Activated CD8-positive, alpha-beta memory T cell treated with anti-CD3 and anti-CD28 coated beads, Interleukin-2, amount 50 U/mL, for 48 hours (primary cell): ENCODE measurements around the gene C5AR2.
A peak's percentile ranks its signal among the peaks of the same experiment; 100 is the strongest.
"Not testable (repeated sequence)": the region's sequence is repeated elsewhere in the genome, so short reads cannot be mapped to it uniquely, and the experiment has no call there.

Source experiments
- DNase-seq: peaks from one replicate; pipeline ENCODE4 v3.0.0-alpha.2; 2020

Gene C5AR2

DNA sequence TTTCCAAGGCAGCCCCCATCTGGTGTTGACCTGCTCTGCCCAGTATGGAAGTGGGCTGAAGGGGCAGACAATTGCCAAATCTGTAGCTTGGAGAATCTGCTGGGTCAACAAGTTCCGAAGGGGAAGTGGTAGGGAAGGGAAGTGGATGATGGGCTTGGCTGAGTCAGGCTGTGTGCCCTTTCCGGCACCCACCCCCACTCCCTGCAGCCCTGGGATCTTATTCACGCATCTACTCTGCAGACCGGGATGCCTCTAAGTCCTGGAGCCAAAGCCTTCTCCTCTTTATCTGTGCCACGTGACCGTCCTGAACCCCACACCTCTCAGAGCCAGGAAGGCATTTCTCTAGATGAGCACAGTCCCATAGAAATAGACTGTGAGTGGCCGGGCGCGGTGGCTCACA is 7.5 kb upstream of the C5AR2 start:
- no peak for DNase-seq

DNA sequence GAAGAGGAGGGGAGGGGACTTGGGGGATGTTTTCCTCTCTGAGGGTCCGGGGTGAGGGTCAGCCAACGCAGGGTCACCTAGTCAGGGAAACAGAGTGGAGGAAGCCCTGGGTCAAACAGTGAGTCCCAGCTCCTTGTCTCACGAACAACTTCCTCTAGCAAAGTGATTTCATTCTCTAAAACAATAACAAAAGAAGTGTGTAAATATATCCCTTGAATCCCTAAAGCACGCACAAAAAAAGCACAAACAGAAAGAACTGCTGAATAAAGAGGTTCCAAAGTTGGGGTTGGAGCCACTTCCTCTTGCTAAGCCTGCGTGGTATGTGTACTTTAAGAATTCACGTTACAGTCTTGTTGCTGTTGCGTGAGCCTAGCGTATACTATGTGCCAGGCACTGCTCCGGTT is 1.5 kb upstream of the C5AR2 start:
- no peak for DNase-seq

DNA sequence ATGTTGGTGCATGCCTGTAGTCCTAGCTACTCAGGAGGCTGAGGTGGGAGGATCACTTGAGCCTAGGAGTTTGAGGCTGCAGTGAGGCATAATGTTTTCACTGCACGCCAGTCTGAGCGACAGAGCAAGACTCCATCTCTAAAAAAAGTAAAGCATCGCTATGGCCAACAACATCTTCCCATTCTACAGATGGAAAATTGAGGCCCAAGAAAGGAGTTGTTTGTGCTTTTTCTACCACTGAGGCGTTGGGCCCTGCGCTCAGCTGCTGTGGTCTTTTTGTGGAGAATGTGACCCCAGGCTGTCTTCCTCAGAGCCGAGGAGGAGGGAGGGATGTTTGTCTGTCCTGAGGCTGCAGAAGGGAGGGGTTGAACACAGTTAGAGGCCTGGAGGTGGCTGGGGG is 485 bp upstream of the C5AR2 start:
- DNase-seq, result no peak

DNA sequence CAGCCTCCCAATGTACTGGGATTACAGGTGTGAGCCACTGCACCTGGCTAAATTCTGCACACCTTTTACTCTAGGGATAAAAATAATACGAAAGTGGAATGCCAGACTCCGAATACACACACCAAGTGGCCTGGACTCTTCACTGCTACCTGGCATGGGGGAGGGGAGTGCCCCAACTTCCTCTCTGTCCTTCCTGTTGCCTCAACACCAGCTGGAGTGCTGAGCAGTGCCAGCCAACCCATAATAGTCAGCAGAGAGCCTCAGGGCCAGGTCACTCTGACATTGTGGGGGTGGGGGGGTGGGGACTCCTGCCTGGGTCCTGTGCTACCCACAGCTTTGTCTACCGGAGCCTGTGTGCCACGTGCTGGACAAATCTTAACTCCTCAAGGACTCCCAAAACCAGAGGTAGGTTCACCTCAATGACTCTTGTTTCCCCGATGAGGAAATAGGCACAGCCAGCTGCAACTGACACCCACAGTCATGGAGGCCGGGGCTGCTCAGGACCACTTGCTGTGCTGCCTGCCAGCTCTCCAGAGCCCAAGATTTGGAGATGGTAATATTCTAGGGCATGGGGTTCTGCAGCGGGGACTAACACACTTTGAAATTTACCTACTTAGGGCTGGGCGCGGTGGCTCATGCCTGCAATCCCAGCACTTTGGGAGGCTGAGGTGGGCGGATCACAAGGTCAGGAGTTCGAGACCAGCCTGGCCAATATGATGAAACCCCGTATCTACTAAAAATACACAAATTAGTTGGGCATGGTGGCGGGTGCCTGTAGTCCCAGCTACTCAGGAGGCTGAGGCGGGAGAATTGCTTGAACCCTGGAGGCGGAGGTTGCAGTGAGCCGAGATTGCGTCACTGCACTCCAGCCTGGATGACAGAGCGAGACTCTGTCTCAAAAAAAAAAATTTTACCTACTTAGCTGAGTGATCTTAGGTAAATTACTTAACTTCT is 5.1 kb downstream of the C5AR2 start:
- not testable (repeated sequence) for DNase-seq

DNA sequence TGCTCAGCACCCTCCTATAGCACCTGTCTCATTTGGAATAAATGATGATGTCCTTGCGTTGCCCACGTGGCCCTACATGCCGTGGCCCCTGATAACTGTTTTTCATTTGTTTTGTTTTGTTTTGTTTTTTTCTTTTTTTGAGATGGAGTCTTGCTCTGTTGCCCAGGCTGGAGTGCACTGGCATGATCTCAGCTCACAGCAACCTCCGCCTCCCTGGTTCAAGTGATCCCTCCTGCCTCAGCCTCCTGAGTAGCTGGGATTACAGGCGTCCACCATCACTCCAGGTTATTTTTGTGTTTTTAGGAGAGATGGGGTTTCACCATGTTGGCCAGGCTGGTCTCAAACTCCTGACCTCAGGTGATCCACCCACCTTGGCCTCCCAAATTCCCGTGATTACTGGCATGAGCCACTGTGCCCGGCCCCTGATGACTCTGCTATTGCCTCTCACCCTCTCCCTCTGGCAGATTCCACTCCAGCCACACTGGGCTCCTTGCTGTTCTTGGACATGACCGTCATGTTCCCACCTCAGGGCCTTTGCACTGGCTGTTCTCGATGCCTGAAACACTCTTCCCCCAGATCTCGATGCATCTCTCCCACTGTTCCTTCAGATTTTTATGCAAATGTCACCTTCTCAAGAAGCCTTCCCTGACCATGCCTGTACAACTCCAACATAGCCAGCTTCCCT is 7.4 kb downstream of the C5AR2 start:
- DNase-seq, result no peak

DNA sequence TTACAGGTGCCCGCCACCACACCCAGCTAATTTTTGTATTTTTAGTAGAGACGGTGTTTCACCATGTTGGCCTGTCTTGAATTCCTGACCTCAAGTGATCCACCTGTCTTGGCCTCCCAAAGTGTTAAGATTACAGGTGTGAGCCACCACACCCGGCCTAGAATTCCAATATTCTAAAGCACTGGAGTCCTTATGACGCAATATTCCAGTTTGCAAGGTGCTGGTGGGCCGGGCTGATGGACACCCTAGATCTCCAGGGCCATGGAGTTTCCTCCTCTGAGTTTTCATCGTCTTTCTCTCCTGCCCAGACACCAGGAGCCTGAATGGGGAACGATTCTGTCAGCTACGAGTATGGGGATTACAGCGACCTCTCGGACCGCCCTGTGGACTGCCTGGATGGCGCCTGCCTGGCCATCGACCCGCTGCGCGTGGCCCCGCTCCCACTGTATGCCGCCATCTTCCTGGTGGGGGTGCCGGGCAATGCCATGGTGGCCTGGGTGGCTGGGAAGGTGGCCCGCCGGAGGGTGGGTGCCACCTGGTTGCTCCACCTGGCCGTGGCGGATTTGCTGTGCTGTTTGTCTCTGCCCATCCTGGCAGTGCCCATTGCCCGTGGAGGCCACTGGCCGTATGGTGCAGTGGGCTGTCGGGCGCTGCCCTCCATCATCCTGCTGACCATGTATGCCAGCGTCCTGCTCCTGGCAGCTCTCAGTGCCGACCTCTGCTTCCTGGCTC is 8.7 kb downstream of the C5AR2 start:
- no peak for DNase-seq

DNA sequence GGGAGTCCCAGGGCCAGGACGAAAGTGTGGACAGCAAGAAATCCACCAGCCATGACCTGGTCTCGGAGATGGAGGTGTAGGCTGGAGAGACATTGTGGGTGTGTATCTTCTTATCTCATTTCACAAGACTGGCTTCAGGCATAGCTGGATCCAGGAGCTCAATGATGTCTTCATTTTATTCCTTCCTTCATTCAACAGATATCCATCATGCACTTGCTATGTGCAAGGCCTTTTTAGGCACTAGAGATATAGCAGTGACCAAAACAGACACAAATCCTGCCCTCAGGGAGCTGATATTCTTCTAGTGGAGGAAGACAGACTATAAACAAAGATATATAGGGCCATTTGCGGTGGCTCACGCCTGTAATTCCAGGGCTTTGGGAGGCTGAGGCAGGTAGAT is 9.8 kb downstream of the C5AR2 start:
- DNase-seq, result no peak

DNA sequence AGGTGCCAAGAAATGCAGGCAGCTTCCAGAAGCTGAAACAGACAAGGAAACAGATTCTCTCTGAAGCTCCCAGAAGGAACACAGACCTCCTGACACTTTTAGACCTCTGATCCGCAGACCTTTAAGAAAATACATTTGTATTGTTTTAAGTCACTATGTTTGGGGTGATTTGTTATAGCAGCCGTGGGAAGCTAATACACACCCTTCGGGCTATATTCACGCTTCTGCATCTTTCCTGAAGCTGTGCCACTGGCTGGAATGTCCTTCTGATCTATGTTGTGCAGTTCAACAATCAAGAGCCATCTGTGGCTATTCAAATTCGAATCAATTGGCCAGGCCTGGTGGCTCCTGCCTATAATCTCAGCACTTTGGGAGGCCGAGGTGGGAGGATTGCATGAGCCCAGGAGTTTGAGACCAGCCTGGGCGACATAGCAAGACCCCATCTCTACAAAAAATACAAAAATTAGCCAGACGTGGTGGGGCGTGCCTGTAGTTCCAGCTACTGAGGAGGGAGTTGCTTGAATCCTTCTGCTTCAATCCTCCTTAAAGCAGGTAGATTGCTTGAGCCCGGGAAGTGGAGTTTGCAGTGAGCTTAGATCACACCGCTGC is 11.3 kb downstream of the C5AR2 start:
- DNase-seq, result no peak

DNA sequence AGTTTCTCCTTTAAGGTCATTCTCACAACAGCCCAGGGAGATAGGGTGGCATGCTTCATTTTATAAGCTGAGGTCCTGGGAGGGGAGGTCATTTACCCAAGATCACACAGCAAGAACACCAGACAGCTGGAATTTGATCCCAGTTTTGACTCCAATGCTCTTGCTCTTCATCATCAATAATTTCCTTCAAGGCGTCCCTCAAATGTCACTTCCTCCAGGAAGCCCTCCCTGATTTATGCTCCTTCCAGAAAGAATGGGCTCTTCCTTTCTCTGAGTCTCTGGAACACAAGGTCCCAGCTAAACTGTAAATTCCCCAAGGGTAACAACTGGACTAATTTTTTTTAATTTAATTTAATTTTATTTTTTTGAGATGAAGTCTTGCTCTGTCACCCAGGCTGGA is 12.4 kb downstream of the C5AR2 start:
- no peak for DNase-seq

DNA sequence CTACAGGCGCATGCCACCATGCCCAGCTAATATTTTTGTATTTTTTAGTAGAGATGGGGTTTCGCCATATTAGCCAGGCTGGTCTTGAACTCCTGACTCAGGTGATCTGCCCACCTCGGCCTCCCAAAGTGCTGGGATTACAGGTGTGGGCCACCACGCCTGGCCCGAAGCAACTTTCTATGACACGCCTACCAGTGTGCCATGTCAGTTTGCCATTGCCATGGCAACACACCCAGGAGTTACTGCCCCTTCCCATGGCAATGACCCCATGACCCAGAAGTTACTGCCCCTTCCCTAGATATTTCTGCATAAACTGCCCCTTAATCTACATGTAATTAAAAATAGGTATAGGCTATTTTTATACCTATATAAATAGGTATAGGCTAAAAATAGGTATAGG is 14.0 kb downstream of the C5AR2 start:
- DNase-seq, result not testable (repeated sequence)

DNA sequence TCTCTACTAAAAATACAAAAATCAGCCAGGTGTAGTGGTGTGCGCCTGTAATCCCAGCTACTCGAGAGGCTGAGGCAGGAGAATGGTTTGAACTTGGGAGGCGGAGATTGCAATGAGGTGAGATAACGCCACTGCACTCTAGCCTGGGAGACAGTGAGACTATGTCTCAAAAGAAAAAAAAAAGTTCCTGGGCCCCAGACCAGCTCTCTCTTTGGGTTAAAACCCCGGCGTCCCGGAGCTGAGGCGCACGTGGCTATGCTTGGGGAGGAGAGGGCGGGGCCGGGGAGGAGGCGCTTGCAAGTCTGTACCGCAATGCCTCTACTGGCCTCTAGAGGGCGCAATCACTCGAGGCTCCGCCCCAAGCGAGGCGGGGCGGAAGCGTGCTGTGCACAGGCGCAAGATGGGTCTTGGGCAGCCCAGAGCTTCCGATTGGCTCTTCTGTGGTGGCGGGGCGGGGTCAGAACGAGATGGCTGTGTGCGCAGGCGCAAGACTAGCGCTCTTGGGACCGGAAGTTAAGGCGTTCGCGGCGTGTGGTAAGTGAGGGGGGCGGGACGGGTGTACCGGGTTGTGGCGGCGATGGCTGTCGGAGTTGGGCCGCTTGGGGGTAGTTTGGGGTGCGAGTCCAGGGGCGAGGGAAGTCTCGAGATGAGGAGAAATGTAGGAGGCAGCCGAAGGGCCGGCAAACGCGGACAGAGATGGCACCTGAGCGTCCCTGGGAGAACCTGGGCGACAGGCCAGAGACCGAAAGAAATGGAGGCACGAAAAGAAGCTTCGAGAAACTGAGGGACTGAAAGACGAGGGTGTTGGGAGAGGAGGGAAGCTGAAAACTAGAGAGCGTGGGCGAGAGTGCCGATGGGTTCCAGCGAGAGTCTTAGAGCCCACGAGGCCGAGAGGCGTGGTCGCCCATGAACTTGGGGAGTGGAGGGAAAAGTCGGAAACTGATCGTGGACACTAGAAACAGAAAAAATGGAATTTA is 17.1 kb downstream of the C5AR2 start, which contains the start of gene DHX34:
DHX34 (plus strand) TSS at position 497 of the 977 bp plus-strand sequence. CDS start 3,716 bp downstream, outside the sequence.
- DNase-seq, result peak; percentile 99

DNA sequence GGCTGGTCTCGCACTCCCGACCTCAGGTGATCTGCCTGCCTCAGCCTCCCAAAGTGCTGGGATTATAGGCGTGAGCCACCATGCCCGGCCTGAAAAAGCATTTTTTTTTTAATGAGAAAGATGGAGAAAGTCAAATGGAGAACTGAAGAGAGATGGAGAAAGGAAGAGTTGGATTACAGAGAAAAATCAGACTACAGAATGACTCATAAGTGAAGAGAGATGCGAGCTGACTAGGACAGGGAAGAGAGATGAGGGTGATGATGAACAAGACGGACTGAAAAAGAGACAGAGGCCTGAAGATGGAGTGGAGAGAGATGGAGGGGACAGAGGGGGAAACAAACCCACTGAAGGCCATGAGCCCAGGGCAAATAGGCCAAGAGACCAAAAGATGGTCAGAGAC is 18.7 kb downstream of the C5AR2 start:
- DNase-seq, result no peak

DNA sequence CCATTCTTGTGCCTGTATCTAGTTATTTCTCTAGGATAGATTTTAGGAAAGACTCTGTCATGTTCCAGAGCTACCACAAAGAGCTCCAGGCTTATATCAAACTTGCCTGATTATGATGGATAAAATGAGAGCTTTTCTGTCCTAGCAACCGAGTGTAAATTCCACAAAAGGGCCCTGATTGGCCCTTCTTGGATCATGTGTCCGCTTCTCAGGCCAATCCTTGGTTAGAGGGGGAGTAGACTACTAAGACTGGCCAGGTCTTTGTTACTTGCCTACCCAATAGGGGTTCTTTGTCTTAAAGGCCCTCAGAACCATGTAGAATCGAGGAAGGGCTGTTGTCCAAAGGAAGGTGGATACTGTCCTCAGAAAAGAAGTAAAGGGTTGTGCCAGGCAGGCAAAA is 19.6 kb downstream of the C5AR2 start:
- no peak for DNase-seq

DNA sequence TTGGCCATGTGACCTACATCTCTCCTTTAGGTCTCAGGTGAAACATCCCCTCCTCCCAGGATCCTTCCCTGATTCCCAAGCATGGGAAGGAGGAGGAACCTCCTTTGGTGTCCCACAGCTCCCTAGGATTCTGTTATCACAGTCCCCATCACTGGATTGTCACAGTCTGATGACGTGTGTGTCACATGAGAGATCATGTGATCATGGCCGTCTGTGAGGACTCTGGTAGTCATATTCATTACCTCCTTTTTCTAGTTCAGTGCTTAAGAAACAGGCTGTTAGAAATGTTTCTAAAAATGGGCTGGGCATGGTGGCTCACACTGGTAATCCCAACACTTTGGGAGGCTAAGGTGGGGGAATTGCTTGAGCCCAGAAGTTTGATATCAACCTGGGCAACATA is 20.1 kb downstream of the C5AR2 start:
- no peak for DNase-seq

DNA sequence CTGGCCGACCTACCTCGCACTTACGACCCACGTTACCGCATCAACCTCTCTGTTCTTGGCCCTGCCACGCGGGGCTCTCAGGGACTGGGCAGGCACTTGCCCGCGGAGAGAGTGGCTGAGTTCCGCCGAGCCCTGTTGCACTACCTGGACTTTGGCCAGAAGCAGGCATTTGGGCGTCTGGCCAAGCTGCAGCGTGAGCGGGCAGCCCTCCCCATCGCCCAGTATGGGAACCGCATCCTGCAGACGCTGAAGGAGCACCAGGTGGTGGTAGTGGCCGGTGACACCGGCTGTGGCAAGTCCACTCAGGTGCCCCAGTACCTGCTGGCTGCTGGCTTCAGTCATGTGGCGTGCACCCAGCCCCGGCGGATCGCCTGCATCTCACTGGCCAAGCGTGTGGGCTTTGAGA is 21.3 kb downstream of the C5AR2 start:
- no peak for DNase-seq

DNA sequence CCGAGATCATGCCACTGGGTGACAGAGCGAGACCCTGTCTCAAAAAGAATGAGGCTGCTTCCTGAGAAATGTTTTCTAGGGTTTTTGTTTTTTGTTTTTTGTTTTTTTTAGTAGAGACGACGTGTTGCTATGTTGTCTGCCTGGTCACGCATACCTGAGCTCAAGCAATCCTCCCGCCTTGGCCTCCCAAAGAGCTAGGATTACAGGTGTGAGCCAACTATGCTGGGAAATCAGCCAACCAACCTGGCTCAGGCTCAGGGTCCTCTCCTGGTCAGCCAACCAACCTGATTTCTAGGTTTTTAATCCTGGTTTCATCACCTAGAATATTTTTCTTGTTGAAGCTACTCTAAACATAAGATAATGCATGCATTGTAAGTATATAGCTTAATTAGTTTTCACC is 24.9 kb downstream of the C5AR2 start:
- no peak for DNase-seq

DNA sequence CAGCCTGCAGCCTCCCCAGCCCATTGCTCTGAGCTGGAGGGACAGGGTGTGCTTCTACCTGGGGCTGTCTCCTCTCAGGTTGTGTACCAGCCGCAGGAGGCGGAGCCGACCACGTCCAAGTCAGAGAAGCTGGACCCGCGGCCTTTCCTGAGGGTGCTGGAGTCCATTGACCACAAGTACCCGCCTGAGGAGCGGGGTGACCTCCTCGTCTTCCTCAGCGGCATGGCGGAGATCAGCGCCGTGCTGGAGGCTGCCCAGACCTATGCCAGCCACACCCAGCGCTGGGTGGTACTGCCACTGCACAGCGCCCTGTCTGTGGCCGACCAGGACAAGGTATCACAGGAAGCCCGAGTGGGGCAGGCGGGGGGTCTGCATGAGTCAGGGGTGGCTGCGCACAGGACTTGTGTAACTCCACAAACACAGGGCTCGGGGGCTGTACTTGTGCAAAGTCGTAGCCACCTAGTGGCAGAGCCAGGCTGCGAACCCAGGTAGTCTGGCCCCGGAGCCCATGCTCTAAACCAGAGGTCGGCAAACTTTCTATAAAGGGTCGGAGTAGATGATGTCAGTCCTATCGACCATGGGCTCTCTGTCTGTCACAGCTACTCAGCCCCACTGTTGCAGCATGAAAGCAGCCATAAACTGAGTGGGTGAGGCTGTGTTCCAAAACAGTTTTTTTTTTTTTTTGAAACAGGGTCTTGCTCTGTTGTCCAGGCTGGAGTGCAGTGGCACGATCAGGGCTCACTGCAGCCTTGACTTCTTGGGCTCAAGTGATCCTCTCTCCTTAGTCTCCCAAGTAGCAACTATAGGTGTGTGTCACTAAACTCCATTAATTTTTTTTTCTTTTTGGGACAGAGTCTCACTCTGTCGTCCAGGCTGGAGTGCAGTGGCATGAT is 26.1 kb downstream of the C5AR2 start:
- DNase-seq, result no peak

DNA sequence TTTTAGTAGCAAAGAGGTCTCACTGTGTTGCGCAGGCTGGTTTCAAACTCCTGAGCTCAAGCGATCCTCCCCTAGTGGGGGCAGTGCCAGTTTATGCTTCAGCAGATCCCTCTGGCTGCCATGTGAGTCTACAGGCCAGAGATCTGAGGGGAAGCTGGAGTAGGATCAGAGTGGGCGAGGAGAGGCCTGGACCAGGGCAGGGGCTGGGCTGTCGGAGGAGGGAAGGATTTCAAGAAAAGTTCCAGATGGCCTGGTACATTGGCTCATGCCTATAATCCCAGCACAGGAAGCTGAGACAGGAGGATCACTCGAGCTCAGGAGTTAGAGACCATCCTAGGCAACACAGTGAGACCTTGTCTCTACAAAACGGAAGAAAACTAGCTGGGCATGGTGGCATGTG is 27.0 kb downstream of the C5AR2 start:
- DNase-seq, result no peak

DNA sequence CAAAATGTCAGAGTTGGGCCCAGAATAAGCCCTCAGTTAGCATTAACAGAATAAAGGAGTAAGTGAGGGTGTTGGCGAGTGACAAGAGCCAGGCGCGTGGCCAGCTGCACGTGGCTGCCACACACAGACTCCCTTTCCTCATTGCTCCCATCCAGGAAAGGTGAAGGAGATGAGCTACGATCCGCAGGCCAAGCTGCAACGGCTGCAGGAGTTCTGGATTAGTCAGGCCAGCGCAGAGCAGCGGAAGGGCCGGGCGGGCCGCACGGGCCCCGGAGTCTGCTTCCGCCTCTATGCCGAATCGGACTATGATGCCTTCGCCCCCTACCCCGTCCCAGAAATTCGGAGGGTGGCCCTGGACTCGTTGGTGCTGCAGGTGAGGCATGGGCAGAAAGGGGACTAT is 30.3 kb downstream of the C5AR2 start:
- no peak for DNase-seq

DNA sequence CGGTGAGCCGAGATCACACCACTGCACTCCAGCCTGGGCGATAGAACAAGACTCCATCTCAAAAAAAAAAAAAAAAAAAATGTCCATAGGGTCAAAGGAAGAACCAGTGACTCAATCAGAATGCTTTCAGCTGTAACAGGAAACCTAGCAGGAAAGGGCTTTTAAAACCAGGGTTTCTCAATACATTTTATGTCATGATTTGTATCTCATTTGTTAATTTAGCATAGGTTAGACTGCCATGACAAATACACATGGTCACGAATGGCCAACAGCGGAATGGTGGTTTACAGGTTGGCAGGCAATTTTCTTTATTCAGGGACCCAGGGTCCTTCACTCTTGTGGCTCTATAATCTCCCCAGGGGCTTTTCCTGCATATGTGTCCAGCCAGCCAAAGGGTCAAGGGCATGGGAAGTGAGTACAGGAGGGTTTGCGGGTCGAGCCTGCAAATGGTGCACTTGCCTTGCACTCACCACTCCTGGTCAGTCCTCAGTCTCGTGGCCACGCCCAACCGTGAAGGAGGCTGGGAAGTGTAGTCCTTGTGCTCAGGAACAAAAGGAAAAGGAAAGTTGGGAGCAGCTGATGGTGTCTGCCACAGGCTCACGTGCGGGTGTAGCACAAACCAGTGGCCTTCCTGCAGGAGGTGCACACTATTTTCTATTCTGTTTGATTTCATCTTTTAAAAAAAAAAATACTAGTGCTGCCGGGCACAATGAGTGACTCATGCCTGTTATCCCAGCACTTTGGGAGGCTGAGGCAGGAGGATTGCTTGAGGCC is 32.0 kb downstream of the C5AR2 start:
- no peak for DNase-seq
